ENCODE data around the gene KRTAP3-1.

Gene KRTAP3-1

DNA sequence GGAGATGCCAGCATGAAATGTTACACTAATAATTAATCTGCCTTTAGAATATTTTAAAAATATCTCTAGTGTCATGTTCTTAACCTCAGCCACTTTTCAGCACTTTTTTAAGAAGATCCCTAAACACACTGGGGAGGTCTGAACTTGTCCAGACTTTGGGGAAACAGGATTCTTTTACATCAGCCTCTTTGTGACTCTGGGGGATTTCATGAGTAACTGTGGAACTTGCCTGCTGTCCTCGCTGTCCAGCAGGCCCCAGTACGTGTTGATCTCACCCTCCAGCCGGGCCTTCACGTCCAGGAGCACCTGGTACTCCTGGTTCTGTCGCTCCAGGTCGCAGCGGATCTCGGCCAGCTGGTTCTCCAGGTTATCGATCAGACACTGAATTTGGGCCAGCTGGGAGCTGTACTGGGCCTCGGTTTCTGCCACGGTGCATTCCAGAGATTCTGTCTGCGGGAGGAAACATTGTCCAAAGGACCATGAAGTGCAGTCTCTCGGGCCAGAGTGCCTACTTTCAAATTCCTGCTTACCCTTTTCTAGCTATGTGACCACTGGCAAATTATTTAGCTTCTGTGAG is 30.3 kb downstream of the KRTAP3-1 start:
- no peak for DNase-seq (ENCODE audit: low spot score)

GRCh38 chr17:40975516-40975915 is 33.4 kb downstream of the KRTAP3-1 start:
- no peak for DNase-seq (ENCODE audit: low spot score)

DNA sequence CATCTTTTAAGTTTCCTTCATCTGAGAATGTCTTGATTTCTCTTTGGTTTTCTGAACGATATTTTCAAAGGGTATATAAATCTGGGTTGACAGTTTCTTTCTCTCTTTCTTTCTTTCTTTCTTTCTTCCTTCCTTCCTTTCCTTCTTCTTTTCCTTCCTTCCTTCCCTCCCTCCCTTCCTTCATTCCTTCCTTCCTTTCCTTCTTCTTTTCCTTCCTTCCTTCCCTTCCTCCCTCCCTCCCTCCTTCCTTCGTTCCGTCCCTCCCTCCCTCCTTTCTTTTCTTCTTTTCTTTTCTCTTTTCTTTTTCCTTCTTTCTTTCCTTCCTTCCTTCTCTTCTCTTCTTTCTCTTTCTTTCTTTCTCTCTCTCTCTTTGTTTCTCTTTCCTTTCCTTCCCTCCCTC is 34.6 kb downstream of the KRTAP3-1 start:
- DNase-seq (ENCODE audit: low spot score), result no peak

GRCh38 chr17:40967582-40967981 is 41.3 kb downstream of the KRTAP3-1 start:
- DNase-seq (ENCODE audit: low spot score), result no peak

DNA sequence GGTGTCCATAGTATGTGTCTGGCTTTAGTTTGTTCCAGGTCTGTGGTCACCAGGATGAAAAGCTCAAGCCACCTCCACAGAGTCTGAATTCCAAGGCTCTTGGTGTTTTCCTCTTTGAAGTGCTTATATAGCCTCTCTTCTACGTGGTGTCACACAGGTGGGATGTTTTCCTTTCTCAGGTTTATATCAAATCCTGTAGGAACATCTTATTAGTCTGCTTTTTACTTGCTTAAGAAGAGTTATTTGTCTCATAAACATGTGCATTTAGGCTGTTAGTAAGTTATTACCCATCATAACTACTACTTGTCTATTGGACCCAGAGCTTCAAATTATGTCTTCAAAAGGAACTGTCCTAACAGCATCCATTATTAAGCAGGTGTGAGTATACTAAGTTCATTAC is 42.1 kb downstream of the KRTAP3-1 start, which contains the start of gene KRT39:
Gene KRT39 (minus strand): TSS at position 101 of the 400 bp plus-strand sequence. CDS start 92 bp downstream, at position 9.
- no peak for DNase-seq (ENCODE audit: low spot score)

GRCh38 chr17:40963838-40964237 is 45.1 kb downstream of the KRTAP3-1 start:
- DNase-seq (ENCODE audit: low spot score), result peak; percentile 2

- DNase-seq (ENCODE audit: low spot score), result no peak
Measured at GRCh38 chr17:40962059-40962561, 46.8 kb downstream of the KRTAP3-1 start.

GRCh38 chr17:40961591-40961990 is 47.3 kb downstream of the KRTAP3-1 start:
- no peak for DNase-seq (ENCODE audit: low spot score)

GRCh38 chr17:40960144-40960543 is 48.8 kb downstream of the KRTAP3-1 start:
- DNase-seq (ENCODE audit: low spot score), result no peak

All from kidney capillary endothelial cell (primary cell).